ENCODE measurements around the gene GOLIM4.

Gene GOLIM4

DNA sequence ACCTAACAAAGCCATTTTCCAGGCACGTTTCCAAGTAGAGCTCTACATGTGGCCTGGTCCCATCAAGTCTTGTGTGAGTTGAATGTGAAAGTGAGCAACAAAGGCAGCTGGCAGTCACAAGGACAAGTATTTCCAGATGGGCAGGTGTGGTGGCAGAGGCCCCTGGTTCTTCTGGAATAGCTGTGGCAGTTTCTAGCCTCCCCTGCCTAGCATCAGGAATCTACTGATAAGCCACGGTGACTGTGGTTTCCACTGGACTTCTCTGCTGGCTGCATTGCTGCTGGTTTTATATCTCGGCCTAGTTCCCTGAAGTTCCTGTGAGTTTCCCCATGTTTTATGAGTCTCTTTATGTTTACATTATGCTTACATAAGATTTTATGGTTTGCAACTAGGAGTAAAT is 117.7 kb downstream of the GOLIM4 start:
- no peak for DNase-seq

DNA sequence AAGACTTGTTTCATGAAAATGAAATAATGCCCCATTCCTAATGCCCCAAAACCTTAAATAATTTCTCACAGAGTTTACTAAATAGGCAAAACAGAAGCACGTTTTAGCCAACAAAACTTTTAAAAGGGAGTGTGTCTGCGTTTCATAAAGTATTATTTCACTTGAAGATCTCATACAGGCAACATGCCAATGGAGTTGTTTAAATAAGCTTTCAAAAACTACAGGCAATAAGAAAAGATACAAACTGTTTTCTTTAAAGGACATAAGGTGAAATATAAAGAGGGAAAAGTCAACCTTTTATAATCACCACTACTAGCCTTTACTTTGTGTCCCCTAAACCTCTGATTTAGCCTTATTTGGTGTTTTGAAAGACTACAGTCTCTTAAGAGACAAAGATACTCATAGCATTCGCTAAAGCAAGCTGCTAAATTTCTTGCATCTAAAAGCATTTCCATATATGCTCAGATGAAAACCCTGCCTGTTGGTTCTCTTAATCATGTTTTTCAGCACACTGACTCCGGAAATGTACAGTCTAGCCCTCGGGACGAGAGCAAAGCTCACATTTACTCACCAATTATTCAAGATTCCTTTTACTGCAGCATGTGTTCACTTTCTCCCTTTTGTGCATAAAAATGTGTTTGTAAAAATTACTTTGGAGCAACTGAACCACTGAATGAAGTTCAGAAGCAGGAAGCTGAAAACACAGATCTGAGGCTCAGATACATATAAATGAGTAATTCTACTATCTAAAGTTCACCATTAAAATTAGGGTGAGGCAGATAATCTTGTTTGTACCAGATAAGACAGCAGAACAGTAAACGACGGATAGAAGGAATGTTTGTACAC is 119.0 kb downstream of the GOLIM4 start:
- DNase-seq = no peak

DNA sequence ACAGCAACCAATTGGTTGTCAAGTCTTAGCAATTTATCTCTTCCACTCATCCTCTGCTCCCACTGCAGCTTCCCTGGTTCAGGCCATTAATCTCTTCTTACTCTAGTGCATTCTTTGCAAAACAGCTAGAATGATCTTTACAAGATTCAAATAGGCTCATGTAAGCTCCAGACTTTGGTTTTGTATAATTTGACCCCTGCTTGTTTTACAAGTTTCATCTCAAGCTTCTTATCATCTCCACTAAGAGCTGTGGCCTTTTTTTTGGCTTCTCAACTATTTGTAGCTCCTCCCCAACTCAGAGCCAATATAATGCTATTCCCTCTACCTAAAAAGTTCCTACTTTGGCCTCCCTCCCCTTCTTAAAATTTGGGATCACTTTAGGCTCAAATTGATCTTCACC is 121.8 kb downstream of the GOLIM4 start:
- no peak for DNase-seq

DNA sequence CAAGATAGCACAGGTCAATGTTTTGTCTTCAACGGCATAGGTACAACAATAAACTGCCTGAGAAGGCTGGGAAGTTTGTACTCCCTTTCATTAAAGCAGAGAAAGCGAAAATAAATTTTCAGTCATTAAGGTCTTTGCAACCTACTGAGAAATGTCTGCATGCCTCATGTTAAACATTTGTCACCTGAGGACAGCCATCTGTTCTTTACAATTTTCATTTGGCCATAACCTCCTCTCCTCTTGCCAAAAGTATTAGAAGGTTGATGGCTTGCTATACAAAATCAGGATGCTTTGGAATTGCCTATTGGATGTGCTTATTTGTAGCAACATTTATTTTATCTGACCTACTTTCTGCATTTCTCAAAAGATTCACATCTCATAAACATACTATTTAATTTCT is 122.7 kb downstream of the GOLIM4 start:
- no peak for DNase-seq

DNA sequence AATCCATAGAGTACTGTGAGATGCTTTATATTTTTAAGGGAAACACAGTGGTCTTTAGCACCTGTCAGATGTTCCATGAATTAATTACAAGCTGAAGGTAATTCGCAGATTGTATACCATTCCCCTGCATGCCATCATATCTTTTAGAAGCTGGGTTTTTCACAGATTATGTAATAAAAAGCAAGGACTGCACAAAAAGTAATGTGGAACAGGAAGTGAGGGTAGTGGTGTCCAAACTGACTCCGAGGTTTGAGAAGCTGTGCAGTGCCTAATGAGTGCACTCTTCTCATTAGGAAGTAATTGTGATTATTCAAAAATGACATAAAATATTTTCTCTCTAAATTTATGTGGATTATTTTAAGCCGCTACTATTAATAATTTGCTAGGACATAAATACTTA is 123.2 kb downstream of the GOLIM4 start:
- DNase-seq = no peak

DNA sequence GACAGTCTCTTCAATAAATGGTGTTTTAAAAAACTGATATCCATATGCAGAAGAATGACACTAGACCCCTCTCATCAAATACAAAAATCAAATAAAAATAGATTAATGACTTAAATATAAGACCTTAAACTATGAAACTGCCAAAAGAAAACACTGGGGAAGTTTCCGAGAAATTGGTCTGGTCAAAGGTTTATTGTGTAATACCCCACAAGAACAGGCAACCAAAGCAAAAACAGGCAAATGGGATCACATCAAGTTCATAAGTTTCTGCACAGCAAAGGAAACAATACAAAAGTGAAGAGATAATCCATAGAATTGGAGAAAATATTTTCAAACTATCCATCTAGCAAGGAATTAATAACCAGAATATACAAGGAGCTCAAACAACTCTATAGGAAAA is 126.2 kb downstream of the GOLIM4 start:
- DNase-seq = no peak

DNA sequence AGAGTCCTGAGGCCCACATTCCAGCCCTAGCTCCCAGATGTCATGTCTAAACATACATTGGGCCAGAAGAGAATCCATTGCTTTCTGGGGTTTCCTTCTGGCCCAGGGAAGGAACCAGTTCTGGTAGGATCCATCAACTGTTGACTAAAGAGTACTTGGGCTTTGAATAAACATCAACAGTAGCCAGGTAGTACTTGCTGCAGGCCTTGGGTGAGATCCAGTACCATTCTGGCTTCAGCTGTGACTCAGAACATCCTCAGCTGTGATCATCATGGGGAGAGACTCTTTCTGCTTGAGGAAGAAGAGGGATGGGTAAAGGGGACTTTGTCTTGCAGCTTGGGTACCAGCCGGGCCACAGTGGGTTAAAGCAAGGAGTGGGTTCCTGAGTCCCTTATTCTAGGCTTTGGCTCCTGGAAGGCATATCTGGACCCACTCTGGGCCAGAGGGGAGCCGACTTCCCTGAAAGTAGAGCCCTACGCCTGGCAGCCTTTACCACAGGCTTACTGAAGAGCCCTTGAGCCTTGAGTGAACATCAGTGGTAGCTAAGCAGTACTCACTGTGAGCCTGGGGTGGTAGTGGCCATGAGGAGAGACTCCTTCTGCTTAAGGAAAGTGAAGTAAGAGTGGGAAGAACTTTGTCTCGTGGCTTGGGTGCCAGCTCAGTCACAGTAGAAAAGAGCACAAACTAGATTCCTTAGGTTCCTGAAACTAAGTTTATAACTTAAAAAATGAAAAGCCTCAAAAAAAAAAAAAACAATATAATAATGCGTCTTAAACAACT is 128.3 kb downstream of the GOLIM4 start:
- no peak for DNase-seq

Measured in hippocampal formation (tissue), 2 donors.